CD14-positive monocyte (primary cell): Measurements from ENCODE around the gene PMS2. TPM values are rescaled to one million over a fixed set of nuclear protein-coding genes. Genes with fewer than 3 reads are reported as not detected.
"Not testable (repeated sequence)": the region's sequence is repeated elsewhere in the genome, so short reads cannot be mapped to it uniquely, and the experiment has no call there.

Source experiments
- DNase-seq, 3 donors: peaks; one replicate each; pipeline ENCODE4 v3.0.0-alpha.2; 2011 to 2022
- H2AFZ ChIP-seq: 2 replicates; pipeline ENCODE4 v1.6.0; 2012; ENCODE audit warnings: mild to moderate bottlenecking, low read depth, low read length, inconsistent platforms; ENCODE audit not compliant: insufficient read depth, poor library complexity, severe bottlenecking
- H3K27ac ChIP-seq, 2 donors: 1 replicate in 1 of 2; 2 replicates in 1 of 2; pipeline ENCODE4 v1.5.1; 2012 to 2013; ENCODE audit warnings: low read length in 2 of 2, control low read depth in 1 of 2, inconsistent platforms in 1 of 2, low read depth in 1 of 2, mild to moderate bottlenecking in 1 of 2
- H3K27me3 ChIP-seq, 2 donors: one replicate each; pipeline versions ENCODE4 v1.6.0 to v1.6.1; 2011 to 2013; ENCODE audit warnings: low read length in 2 of 2; ENCODE audit not compliant: control insufficient read depth in 2 of 2, insufficient read depth in 2 of 2
- H3K36me3 ChIP-seq, 2 donors: replicated peaks in 1 of 2; 1 replicate in 1 of 2; 2 replicates in 1 of 2; pipeline versions ENCODE4 v1.5.1 to v1.6.1; 2012 to 2013; ENCODE audit warnings: low read length in 2 of 2, control low read depth in 1 of 2, inconsistent platforms in 1 of 2, mild to moderate bottlenecking in 1 of 2; ENCODE audit not compliant: insufficient read depth in 2 of 2, control insufficient read depth in 1 of 2
- H3K4me1 ChIP-seq, 2 donors: 1 replicate in 1 of 2; 2 replicates in 1 of 2; pipeline versions ENCODE4 v1.5.1 to v1.6.1; 2012 to 2013; ENCODE audit warnings: low read length in 2 of 2, control low read depth in 1 of 2, inconsistent platforms in 1 of 2, mild to moderate bottlenecking in 1 of 2, moderate library complexity in 1 of 2; ENCODE audit not compliant: insufficient read depth in 2 of 2, control insufficient read depth in 1 of 2
- H3K4me2 ChIP-seq: replicated peaks from 2 replicates; pipeline ENCODE3; 2012; ENCODE audit warnings: low read length, moderate library complexity, mild to moderate bottlenecking; ENCODE audit not compliant: poor library complexity, severe bottlenecking; ENCODE audit errors: extremely low read depth
- H3K4me3 ChIP-seq, 3 experiments: fragments of 200-600 bp in 1 of 3; sonication (generic) in 1 of 3; replicated peaks in 1 of 3; 1 replicate in 2 of 3; 2 replicates in 1 of 3; pipeline ENCODE4 v1.5.1; 2011 to 2013; ENCODE audit warnings: low read length in 3 of 3, mild to moderate bottlenecking in 3 of 3, control low read depth in 2 of 3, low read depth in 2 of 3, inconsistent platforms in 1 of 3, moderate library complexity in 1 of 3
- H3K79me2 ChIP-seq: 2 replicates; pipeline ENCODE4 v1.6.0; 2012; ENCODE audit warnings: mild to moderate bottlenecking, control low read depth, inconsistent platforms, low read length, moderate library complexity; ENCODE audit not compliant: insufficient read depth
- H3K9ac ChIP-seq: 2 replicates; pipeline ENCODE4 v1.6.0; 2017; ENCODE audit warnings: low read length, mild to moderate bottlenecking; ENCODE audit not compliant: insufficient read depth, poor library complexity, severe bottlenecking
- H3K9me3 ChIP-seq, 2 donors: replicated peaks in 1 of 2; 1 replicate in 1 of 2; 2 replicates in 1 of 2; pipeline versions ENCODE4 v1.5.1 to v1.6.1; 2012 to 2013; ENCODE audit warnings: low read length in 2 of 2, control low read depth in 1 of 2; ENCODE audit not compliant: control insufficient read depth in 1 of 2, insufficient read depth in 1 of 2
- H4K20me1 ChIP-seq: 2 replicates; pipeline ENCODE4 v1.6.0; 2012; ENCODE audit warnings: mild to moderate bottlenecking, low read length, control low read depth, moderate library complexity; ENCODE audit not compliant: insufficient read depth
- H3K27ac Mint-ChIP-seq, 7 donors: one replicate each; pipeline ENCODE4 v1.8.0; 2020; ENCODE audit warnings: mild to moderate bottlenecking in 7 of 7, mixed read lengths in 7 of 7, moderate library complexity in 6 of 7, inconsistent platforms in 2 of 7
- H3K27me3 Mint-ChIP-seq, 3 donors: one replicate each; pipeline ENCODE4 v1.8.0; 2021 to 2022; ENCODE audit warnings: low read depth in 3 of 3, mild to moderate bottlenecking in 3 of 3, mixed read lengths in 3 of 3, moderate library complexity in 3 of 3, inconsistent platforms in 1 of 3
- H3K36me3 Mint-ChIP-seq, 2 donors: one replicate each; pipeline ENCODE4 v1.8.0; 2020; ENCODE audit warnings: mixed read lengths in 2 of 2, inconsistent platforms in 1 of 2, mild to moderate bottlenecking in 1 of 2
- H3K4me1 Mint-ChIP-seq: one replicate; pipeline ENCODE4 v1.8.0; 2020; ENCODE audit warnings: mild to moderate bottlenecking, mixed read lengths
- H3K4me3 Mint-ChIP-seq, 2 donors: one replicate each; pipeline ENCODE4 v1.8.0; 2020; ENCODE audit warnings: mild to moderate bottlenecking in 2 of 2, mixed read lengths in 2 of 2, moderate library complexity in 1 of 2
- H3K9me3 Mint-ChIP-seq, 7 donors: one replicate each; pipeline ENCODE4 v1.8.0; 2020 to 2022; ENCODE audit warnings: mixed read lengths in 7 of 7, mild to moderate bottlenecking in 6 of 7, moderate library complexity in 6 of 7, inconsistent platforms in 2 of 7
- WGBS: methylation state at CpG from one replicate; pipeline ENCODE4 v1.1.5; 2013; ENCODE audit warnings: missing lambda C conversion rate; ENCODE audit not compliant: insufficient coverage; 5-methylcytosine and 5-hydroxymethylcytosine counted together
- intact Hi-C, 2 donors: fragments of 100-400 bp; cut with micrococcal nuclease; formaldehyde crosslinking; loops; one replicate each; pipeline versions ENCODE4 v1.15.0 to v1.15.1; 2023
- polyA plus RNA-seq, 3 donors: library from polyadenylated mRNA; depleted of rRNA in 1 of 3; unstranded in 2 of 3; stranded (reverse) in 1 of 3; fragments of 300-500 nt in 2 of 3; fragments of >200 nt in 1 of 3; fragmentation: Illumina TruSeq in 2 of 3; gene quantifications; 1 replicate in 2 of 3; 2 replicates in 1 of 3; pipeline ENCODE4 v1.2.3, GENCODE V29; 2012 to 2021

PMS2 gene
- polyA plus RNA-seq, 3 donors, result 3.8 to 5.1 (median 4.8) TPM

DNA sequence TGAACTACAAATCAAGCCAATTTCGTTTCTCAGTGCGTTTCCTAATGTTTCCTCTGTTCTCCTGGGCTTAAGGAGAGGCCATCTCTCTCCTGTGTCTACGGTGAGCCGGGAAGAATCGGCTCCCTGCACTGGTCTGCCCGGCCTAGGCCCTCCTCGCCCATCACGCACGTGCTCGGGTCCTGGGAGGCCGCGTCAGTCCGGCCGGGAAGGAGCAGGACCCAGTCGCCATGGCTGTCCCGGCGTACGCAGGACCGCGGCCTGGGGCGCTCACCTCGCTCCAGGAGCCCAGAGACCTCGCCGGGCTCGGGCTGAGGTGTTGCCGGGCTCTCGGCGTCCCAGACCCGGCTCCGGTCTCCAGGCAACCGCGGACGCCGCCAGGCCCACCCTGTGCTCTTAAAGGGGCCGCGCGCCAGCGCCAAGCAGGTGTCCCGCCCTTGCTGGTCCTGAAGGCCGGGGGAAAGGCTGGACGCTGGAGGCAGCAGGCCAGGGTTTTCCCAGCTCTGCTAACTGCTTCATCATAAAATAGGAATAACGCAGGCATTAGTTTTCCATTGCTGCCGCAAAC, 38.4 kb downstream of the PMS2 start, which contains the start of gene RSPH10B:
Gene RSPH10B (minus strand): TSS at position 343 of the 565 bp plus-strand sequence. CDS start 3,573 bp downstream, outside the sequence.
- H3K79me2 ChIP-seq, H2AFZ ChIP-seq, H3K27ac Mint-ChIP-seq, H3K9me3 Mint-ChIP-seq, H3K36me3 ChIP-seq, H3K27me3 Mint-ChIP-seq, H3K4me3 ChIP-seq, H4K20me1 ChIP-seq, H3K4me2 ChIP-seq, H3K4me1 Mint-ChIP-seq, H3K4me3 Mint-ChIP-seq, H3K9ac ChIP-seq, H3K27ac ChIP-seq, H3K36me3 Mint-ChIP-seq, H3K9me3 ChIP-seq, DNase-seq, intact Hi-C loops, H3K4me1 ChIP-seq, H3K27me3 ChIP-seq: not testable (repeated sequence)
- no CpG with 5 or more reads among the region's 43 CpGs for WGBS

DNA sequence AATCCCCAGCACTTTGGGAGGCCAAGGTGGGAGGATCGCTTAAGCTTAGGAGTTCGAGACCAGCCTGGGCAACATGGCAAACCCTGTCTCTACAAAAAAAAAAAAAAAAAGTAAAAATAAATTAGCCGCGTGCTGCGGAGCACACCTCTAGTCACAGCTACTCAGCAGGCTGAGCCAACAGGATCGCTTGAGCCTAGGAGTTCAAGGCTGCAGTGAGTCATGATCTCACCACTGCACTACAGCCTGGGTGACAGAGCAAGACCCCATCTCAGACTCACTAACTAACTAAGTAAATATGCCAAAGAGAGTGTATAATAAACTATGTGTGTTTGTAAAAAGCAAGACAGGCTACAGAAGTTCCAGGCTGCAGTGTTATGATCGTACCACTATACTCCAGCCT, 45.0 kb downstream of the PMS2 start:
- H3K27ac Mint-ChIP-seq, H3K36me3 Mint-ChIP-seq, H3K9me3 Mint-ChIP-seq, H3K4me1 Mint-ChIP-seq, H3K4me2 ChIP-seq, H3K4me1 ChIP-seq, H3K79me2 ChIP-seq, DNase-seq, H3K4me3 Mint-ChIP-seq, intact Hi-C loops, H4K20me1 ChIP-seq, H3K9ac ChIP-seq, H3K27me3 Mint-ChIP-seq, H3K4me3 ChIP-seq, H3K27ac ChIP-seq, H2AFZ ChIP-seq, H3K36me3 ChIP-seq, H3K9me3 ChIP-seq, H3K27me3 ChIP-seq: not testable (repeated sequence)
- WGBS, result no CpG with 5 or more reads among the region's 7 CpGs

DNA sequence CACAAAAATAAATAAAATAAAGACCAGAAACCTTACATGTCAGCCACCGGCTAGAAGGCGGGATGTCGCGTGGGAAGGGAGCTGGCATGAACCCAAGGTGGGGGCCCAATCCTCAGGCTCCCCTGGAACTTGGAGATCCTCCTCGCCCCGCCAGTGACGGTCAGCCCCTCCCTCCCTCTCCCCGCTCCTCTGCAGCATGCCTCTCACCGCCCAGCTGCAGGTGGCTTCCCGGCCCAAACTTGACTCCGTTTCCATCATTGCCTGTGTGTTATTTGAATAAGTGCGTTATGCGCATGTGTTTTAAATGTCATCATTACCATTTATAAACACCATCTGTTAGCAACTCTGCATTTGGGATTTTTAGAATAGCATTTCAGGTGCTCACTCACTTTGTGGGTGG, 45.6 kb downstream of the PMS2 start:
- H3K4me3 ChIP-seq, H3K4me2 ChIP-seq, H3K9me3 Mint-ChIP-seq: not testable (repeated sequence)

DNA sequence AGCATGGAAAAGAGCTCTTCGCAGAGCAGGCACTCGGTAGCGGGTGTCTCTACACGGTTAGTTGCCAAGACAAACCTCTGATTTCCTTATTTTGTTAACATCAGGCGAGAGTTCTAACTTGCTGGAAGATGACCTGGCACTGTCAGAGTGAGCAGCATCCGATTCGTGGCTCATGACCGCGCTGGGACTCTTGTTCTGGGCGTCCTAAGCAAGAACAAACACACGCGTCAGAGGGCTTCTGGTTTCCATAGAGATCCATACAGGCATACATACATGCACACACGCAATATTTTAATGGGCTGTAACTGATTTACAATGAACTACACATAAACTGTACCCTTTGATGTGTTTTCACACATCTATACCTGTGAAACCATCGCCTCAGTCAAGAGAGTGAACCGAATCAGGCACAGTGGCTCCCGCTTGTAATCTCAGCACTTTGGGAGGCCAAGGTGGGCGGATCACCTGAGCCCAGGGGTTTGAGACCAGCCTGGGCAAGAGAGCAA, 73.9 kb downstream of the PMS2 start:
- H3K79me2 ChIP-seq, H3K27me3 Mint-ChIP-seq, H3K27ac Mint-ChIP-seq, H3K27me3 ChIP-seq, H3K4me3 Mint-ChIP-seq, H4K20me1 ChIP-seq, H3K36me3 ChIP-seq, H3K4me3 ChIP-seq, H3K9ac ChIP-seq, H3K9me3 ChIP-seq, H3K27ac ChIP-seq, H3K4me1 Mint-ChIP-seq, intact Hi-C loops, DNase-seq, H3K4me2 ChIP-seq, H3K9me3 Mint-ChIP-seq, H3K4me1 ChIP-seq, H2AFZ ChIP-seq: not testable (repeated sequence)
- H3K36me3 Mint-ChIP-seq, result peaks cover 3 to 14% of the 10 kb centered on the region in 2 donors
- no CpG with 5 or more reads among the region's 17 CpGs for WGBS

More for the DNA sequence above, 45.6 kb downstream of the PMS2 start:
- H3K27ac Mint-ChIP-seq, H3K9ac ChIP-seq, H3K27me3 Mint-ChIP-seq, H2AFZ ChIP-seq, H4K20me1 ChIP-seq, H3K27ac ChIP-seq, DNase-seq, H3K36me3 ChIP-seq, H3K36me3 Mint-ChIP-seq, intact Hi-C loops, H3K79me2 ChIP-seq, H3K4me1 Mint-ChIP-seq, H3K27me3 ChIP-seq, H3K4me3 Mint-ChIP-seq, H3K4me1 ChIP-seq, H3K9me3 ChIP-seq: not testable (repeated sequence)
- WGBS, result no CpG with 5 or more reads among the region's 13 CpGs
